ENCODE measurements around the gene TMEM74B.

TMEM74B gene

DNA sequence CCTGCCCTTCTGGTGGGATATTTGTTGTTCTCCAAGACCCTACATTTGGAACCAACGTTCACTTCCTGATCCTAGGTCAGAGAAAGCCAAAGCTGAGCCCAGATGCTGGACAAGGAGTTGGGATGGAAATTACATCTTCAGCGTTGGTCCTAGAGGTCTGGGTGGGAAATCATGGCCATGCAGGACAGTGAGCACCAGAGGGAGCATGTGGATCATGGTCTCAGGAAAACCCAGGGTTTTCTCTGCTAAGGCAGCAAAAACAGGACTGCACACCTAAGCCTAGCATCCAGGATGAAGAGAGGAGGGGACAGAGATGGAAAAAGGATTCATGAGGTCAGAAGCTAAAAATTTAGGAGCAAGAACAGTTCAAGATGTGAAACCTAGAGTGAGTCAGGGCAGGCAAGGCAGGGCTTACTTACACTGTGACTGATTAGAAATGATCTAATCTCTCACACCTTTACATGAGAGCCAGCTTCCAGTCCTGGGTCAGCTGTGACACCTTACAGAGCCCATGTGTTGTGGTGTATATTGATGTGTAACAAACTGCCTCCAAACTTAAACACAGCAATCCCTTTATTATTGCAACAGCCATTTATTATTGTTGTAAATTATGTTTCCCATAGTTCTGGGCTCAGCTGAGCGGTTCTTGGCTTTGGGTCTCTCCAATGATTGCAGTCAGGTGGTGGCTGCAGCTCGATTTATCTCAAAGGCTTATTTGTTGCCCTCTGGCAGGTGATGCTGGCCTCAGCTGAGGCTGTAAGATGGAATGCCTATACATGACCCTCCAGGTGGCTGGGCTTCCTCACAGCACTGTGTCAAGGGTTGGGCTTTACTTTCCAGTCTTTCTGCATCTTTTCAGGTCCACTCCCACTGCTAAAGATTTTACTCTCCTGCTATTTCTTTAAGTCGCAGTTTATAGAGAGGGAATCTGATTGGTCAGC lies 24.9 kb upstream of the TMEM74B start:
- Histone ChIP-seq H3K79me2 (ENCODE audit: insufficient read depth, low read depth) (no peaks in the 10 kb centered on the region), H3K27ac (no peak overlapping the region), H3K9ac (no peak overlapping the region), H3K4me2 (no peak overlapping the region), H3K27me3 (ENCODE audit: insufficient read depth, low read depth) (no peaks in the 10 kb centered on the region), H4K20me1 (ENCODE audit: insufficient read depth) (no peaks in the 10 kb centered on the region), H3K36me3 (ENCODE audit: insufficient read depth) (no peaks in the 10 kb centered on the region), H3K4me1 (ENCODE audit: low read depth, poor library complexity, severe bottlenecking) (peaks cover 7% of the 10 kb centered on the region), H2AFZ (ENCODE audit: low read depth) (no peak overlapping the region), H3K4me3 (IDR thresholded peaks at IDR 0.05; ENCODE audit: insufficient read depth, low read depth, low read length) (no peak overlapping the region)
- TF ChIP-seq, protein P1, sequence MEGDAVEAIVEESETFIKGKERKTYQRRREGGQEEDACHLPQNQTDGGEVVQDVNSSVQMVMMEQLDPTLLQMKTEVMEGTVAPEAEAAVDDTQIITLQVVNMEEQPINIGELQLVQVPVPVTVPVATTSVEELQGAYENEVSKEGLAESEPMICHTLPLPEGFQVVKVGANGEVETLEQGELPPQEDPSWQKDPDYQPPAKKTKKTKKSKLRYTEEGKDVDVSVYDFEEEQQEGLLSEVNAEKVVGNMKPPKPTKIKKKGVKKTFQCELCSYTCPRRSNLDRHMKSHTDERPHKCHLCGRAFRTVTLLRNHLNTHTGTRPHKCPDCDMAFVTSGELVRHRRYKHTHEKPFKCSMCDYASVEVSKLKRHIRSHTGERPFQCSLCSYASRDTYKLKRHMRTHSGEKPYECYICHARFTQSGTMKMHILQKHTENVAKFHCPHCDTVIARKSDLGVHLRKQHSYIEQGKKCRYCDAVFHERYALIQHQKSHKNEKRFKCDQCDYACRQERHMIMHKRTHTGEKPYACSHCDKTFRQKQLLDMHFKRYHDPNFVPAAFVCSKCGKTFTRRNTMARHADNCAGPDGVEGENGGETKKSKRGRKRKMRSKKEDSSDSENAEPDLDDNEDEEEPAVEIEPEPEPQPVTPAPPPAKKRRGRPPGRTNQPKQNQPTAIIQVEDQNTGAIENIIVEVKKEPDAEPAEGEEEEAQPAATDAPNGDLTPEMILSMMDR (conservative IDR thresholded peaks at IDR 0.05; ENCODE audit: low read depth, low read length), result 0 out of 2 replicates have a peak, but pooled peaks have one; percentile 18

- H2AFZ ChIP-seq (ENCODE audit: low read depth), result no peak overlapping the region
- TF ChIP-seq, protein P1 (conservative IDR thresholded peaks at IDR 0.05; ENCODE audit: low read depth, low read length), result no peak
- no peak overlapping the region for H3K4me2 ChIP-seq
- H4K20me1 ChIP-seq (ENCODE audit: insufficient read depth), result no peaks in the 10 kb centered on the region
- no peaks in the 10 kb centered on the region for H3K36me3 ChIP-seq (ENCODE audit: insufficient read depth)
- H3K9ac ChIP-seq, result no peak overlapping the region
- H3K4me1 ChIP-seq (ENCODE audit: low read depth, poor library complexity, severe bottlenecking), result no peaks in the 10 kb centered on the region
- no peaks in the 10 kb centered on the region for H3K79me2 ChIP-seq (ENCODE audit: insufficient read depth, low read depth)
- H3K27me3 ChIP-seq (ENCODE audit: insufficient read depth, low read depth), result no peaks in the 10 kb centered on the region
- H3K27ac ChIP-seq, result no peak overlapping the region
- H3K4me3 ChIP-seq (IDR thresholded peaks at IDR 0.05; ENCODE audit: insufficient read depth, low read depth, low read length), result no peak overlapping the region
Observed at GRCh38 chr20:1207293-1207878, 22.6 kb upstream of the TMEM74B start.

- H2AFZ ChIP-seq (ENCODE audit: low read depth), result no peak overlapping the region
- no peaks in the 10 kb centered on the region for H3K36me3 ChIP-seq (ENCODE audit: insufficient read depth)
- H3K4me1 ChIP-seq (ENCODE audit: low read depth, poor library complexity, severe bottlenecking), result no peaks in the 10 kb centered on the region
- no peaks in the 10 kb centered on the region for H3K79me2 ChIP-seq (ENCODE audit: insufficient read depth, low read depth)
- H3K27ac ChIP-seq, result no peak overlapping the region
- no peak overlapping the region for H3K4me3 ChIP-seq (IDR thresholded peaks at IDR 0.05; ENCODE audit: insufficient read depth, low read depth, low read length)
- no peak overlapping the region for H3K9ac ChIP-seq
- H3K4me2 ChIP-seq, result no peak overlapping the region
- no peaks in the 10 kb centered on the region for H4K20me1 ChIP-seq (ENCODE audit: insufficient read depth)
- H3K27me3 ChIP-seq (ENCODE audit: insufficient read depth, low read depth), result no peaks in the 10 kb centered on the region
- TF ChIP-seq, protein P1 (conservative IDR thresholded peaks at IDR 0.05; ENCODE audit: low read depth, low read length), result no peak
Observed at GRCh38 chr20:1206366-1207148, 21.8 kb upstream of the TMEM74B start.

DNA sequence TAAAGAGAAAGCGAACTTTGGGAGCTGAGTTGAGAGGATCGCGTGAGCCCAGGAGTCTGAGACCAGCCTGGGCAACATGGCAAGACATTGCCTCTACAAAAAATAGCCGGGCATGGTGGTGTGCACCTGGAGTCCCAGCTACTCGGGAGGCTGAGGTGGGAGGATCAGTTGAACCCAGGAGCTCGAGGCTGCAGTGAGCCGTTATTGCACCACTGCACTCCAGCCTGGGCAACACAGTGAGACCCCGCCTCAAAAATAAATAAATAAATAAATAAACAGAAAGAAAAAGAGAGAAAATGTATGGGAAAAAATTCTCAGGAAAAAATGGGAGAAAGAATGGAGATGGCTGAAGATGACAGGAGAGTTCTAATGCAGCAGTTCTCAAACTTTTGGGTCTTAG lies 21.0 kb upstream of the TMEM74B start:
- H3K79me2 ChIP-seq (ENCODE audit: insufficient read depth, low read depth), result no peaks in the 10 kb centered on the region
- H3K9ac ChIP-seq, result no peak overlapping the region
- no peaks in the 10 kb centered on the region for H3K27me3 ChIP-seq (ENCODE audit: insufficient read depth, low read depth)
- H4K20me1 ChIP-seq (ENCODE audit: insufficient read depth), result no peaks in the 10 kb centered on the region
- no peak overlapping the region for H2AFZ ChIP-seq (ENCODE audit: low read depth)
- TF ChIP-seq, protein P1 (conservative IDR thresholded peaks at IDR 0.05; ENCODE audit: low read depth, low read length), result no peak
- no peaks in the 10 kb centered on the region for H3K36me3 ChIP-seq (ENCODE audit: insufficient read depth)
- no peak overlapping the region for H3K4me2 ChIP-seq
- no peaks in the 10 kb centered on the region for H3K4me1 ChIP-seq (ENCODE audit: low read depth, poor library complexity, severe bottlenecking)
- no peak overlapping the region for H3K27ac ChIP-seq
- no peak overlapping the region for H3K4me3 ChIP-seq (IDR thresholded peaks at IDR 0.05; ENCODE audit: insufficient read depth, low read depth, low read length)

Measured in KMS-11 (cell line).